K562 (cell line): ENCODE measurements around the gene SNTG2. TPM values are rescaled to one million over a fixed set of nuclear protein-coding genes. Genes with fewer than 3 reads are reported as not detected.

Experiments used
- ATAC-seq: fragments of 200-7000 bp; cut with Tn5 transposase; 3 replicates; pipeline ENCODE4 v1.9.1; 2020; ENCODE audit warnings: moderate library complexity
- BruUV-seq: library from RNA; stranded (reverse); fragments of 400-500 nt; replicated peaks from 2 replicates; lab custom pipeline; 2021; lab: Mats Ljungman, UMichigan
- CTCF ChIA-PET: fragments of 300-600 bp; formaldehyde crosslinking; extraction: SDS; loops from one replicate; lab custom pipeline; 2021; ENCODE audit warnings: low intra/inter-chr PET ratio; lab: Yijun Ruan, JAX
- POLR2A ChIA-PET: fragments of 300-600, 350-650 bp; sonication (Branson Sonifier 250); formaldehyde crosslinking; extraction: SDS; loops from one replicate; lab custom pipeline; 2021; ENCODE audit warnings: antibody characterized with exemption, inconsistent platforms; lab: Yijun Ruan, JAX
- DNase-seq, 4 experiments: peaks; one replicate each; pipeline versions ENCODE4 v3.0.0 to v3.0.0-alpha.2; 2011 to 2018; ENCODE audit warnings: low spot score in 3 of 4, mixed read lengths in 3 of 4; ENCODE audit errors: extremely low read depth in 1 of 4
- FAIRE-seq: peaks from 2 replicates; lab custom pipeline; 2011; peaks lifted over from hg19 to GRCh38; lab: Jason Lieb, UNC
- H2AFZ ChIP-seq: 2 replicates; pipeline ENCODE4 v1.6.0; 2011; ENCODE audit warnings: low read depth, low read length, control low read depth, inconsistent platforms
- H3K27ac ChIP-seq: fragments of 200-600 bp; 3 replicates; pipeline ENCODE4 v1.8.0; 2011; ENCODE audit warnings: low read depth, mild to moderate bottlenecking, control low read depth, inconsistent platforms, low read length, moderate library complexity, mixed read lengths; ENCODE audit errors: extremely low read depth
- H3K27me3 ChIP-seq, 2 experiments: fragments of 300-600 bp in 1 of 2; 2 replicates in 1 of 2; 3 replicates in 1 of 2; pipeline versions ENCODE4 v1.6.0 to v1.8.0; 2011; ENCODE audit warnings: inconsistent platforms in 2 of 2, low read length in 2 of 2, mild to moderate bottlenecking in 1 of 2, mixed read lengths in 1 of 2, moderate library complexity in 1 of 2; ENCODE audit not compliant: control insufficient read depth in 2 of 2, insufficient read depth in 2 of 2
- H3K36me3 ChIP-seq: fragments of 300-600 bp; 3 replicates; pipeline ENCODE4 v1.8.0; 2011; ENCODE audit warnings: mild to moderate bottlenecking, low read length, inconsistent platforms; ENCODE audit not compliant: control insufficient read depth, insufficient read depth
- H3K4me1 ChIP-seq, 2 experiments: fragments of 200-600 bp in 1 of 2; replicated peaks in 1 of 2; 2 replicates in 1 of 2; 3 replicates in 1 of 2; pipeline versions ENCODE4 v1.5.1 to v1.8.0; 2011; ENCODE audit warnings: inconsistent platforms in 2 of 2, low read length in 2 of 2, mild to moderate bottlenecking in 1 of 2, mixed read lengths in 1 of 2, moderate library complexity in 1 of 2; ENCODE audit not compliant: control insufficient read depth in 2 of 2, insufficient read depth in 2 of 2
- H3K4me2 ChIP-seq: 2 replicates; pipeline ENCODE4 v1.6.1; 2011; ENCODE audit warnings: low read length, control low read depth, inconsistent platforms, mixed read lengths; ENCODE audit not compliant: insufficient read depth
- H3K4me3 ChIP-seq: fragments of 200-600 bp; sonication (generic), shearing (Covaris generic); 2 replicates; pipeline ENCODE4 v1.5.1; 2016; ENCODE audit warnings: control low read depth, inconsistent platforms
- H3K79me2 ChIP-seq: fragments of 200-600 bp; 3 replicates; pipeline ENCODE4 v1.8.0; 2011; ENCODE audit warnings: low read length, inconsistent platforms; ENCODE audit not compliant: control insufficient read depth, insufficient read depth
- H3K9ac ChIP-seq, 2 experiments: 2 replicates each; pipeline versions ENCODE4 v1.6.0 to v1.6.1; 2011; ENCODE audit warnings: low read depth in 2 of 2, low read length in 2 of 2, control low read depth in 1 of 2, inconsistent platforms in 1 of 2, mild to moderate bottlenecking in 1 of 2, mixed read lengths in 1 of 2; ENCODE audit not compliant: insufficient read depth in 1 of 2
- H3K9me1 ChIP-seq: one replicate; pipeline ENCODE4 v1.6.0; 2011; ENCODE audit warnings: inconsistent platforms, mild to moderate bottlenecking, low read length, moderate library complexity; ENCODE audit not compliant: control insufficient read depth, insufficient read depth
- H3K9me3 ChIP-seq: replicated peaks from 2 replicates; pipeline ENCODE4 v1.5.1; 2011; ENCODE audit warnings: low read depth, low read length, inconsistent platforms; ENCODE audit not compliant: control insufficient read depth, insufficient read depth
- H4K20me1 ChIP-seq: replicated peaks from 2 replicates; pipeline ENCODE4 v1.6.1; 2011; ENCODE audit warnings: low read length, inconsistent platforms, mixed read lengths; ENCODE audit not compliant: control insufficient read depth, insufficient read depth
- ARNT ChIP-seq, 2 experiments: fragments of 450-650 bp; IDR thresholded peaks; 2 replicates each; pipeline ENCODE4 v1.6.1; 2016; ENCODE audit warnings: mild to moderate bottlenecking in 1 of 2
- HMGXB4 ChIP-seq: sonication (generic); formaldehyde crosslinking; IDR thresholded peaks from 2 replicates; pipeline ENCODE4 v1.8.1; 2023; ENCODE audit warnings: mild to moderate bottlenecking, missing genetic modification reagents
- KAT8 ChIP-seq: fragments of 450-650 bp; IDR thresholded peaks from 2 replicates; pipeline ENCODE4 v1.6.1; 2016; ENCODE audit warnings: low read depth, mild to moderate bottlenecking
- MCM7 ChIP-seq, 2 experiments: fragments of 450-650 bp; IDR thresholded peaks; 2 replicates each; pipeline ENCODE4 v1.6.1; 2016 to 2018
- PHTF2 ChIP-seq: fragments of 250-450 bp; sonication (Bioruptor Pico); IDR thresholded peaks from 2 replicates; pipeline ENCODE4 v1.5.0; 2021; ENCODE audit warnings: mild to moderate bottlenecking
- SMARCB1 ChIP-seq: IDR thresholded peaks from 2 replicates; pipeline ENCODE4 v1.6.1; 2011; ENCODE audit warnings: improper control_type of control experiment, low read depth; ENCODE audit not compliant: insufficient read length
- TAF1 ChIP-seq: IDR thresholded peaks from 2 replicates; pipeline ENCODE4 v1.6.1; 2011; ENCODE audit warnings: mild to moderate bottlenecking, low read length, moderate library complexity; ENCODE audit not compliant: insufficient read depth, control insufficient read depth, severe bottlenecking; ENCODE audit errors: extremely low read depth
- TAF9B ChIP-seq: fragments of 450-650 bp; IDR thresholded peaks from 2 replicates; pipeline ENCODE4 v1.6.1; 2018; ENCODE audit warnings: mild to moderate bottlenecking; ENCODE audit not compliant: partially characterized antibody
- TFAM ChIP-seq: fragments of 250-450 bp; sonication (Bioruptor Pico); conservative IDR thresholded peaks from 2 replicates; pipeline ENCODE4 v1.5.0; 2021; ENCODE audit warnings: mild to moderate bottlenecking, moderate library complexity
- YBX1 ChIP-seq: fragments of 450-650 bp; IDR thresholded peaks from 2 replicates; pipeline ENCODE4 v1.7.1; 2016; ENCODE audit warnings: mild to moderate bottlenecking
- ZBTB43 ChIP-seq: sonication (generic); formaldehyde crosslinking; IDR thresholded peaks from 2 replicates; pipeline ENCODE4 v1.8.0; 2023; ENCODE audit warnings: mild to moderate bottlenecking, missing genetic modification reagents
- ZKSCAN3 ChIP-seq: fragments of 250-450 bp; sonication (Bioruptor Pico); IDR thresholded peaks from 2 replicates; pipeline ENCODE4 v1.4.0; 2020
- ZNF408 ChIP-seq: fragments of 250-450 bp; sonication (Bioruptor Pico); IDR thresholded peaks from 2 replicates; pipeline ENCODE4 v1.4.0; 2020; ENCODE audit warnings: low read depth, mild to moderate bottlenecking, moderate library complexity
- ZNF57 ChIP-seq: fragments of 450-650 bp; formaldehyde crosslinking; IDR thresholded peaks from 2 replicates; pipeline ENCODE4 v1.4.0; 2020; ENCODE audit warnings: mild to moderate bottlenecking, moderate library complexity
- ZNF609 ChIP-seq: sonication (generic); formaldehyde crosslinking; IDR thresholded peaks from 2 replicates; pipeline ENCODE4 v1.8.1; 2023; ENCODE audit warnings: missing genetic modification reagents, mild to moderate bottlenecking, borderline replicate concordance
- ZNF75A ChIP-seq: fragments of 450-650 bp; formaldehyde crosslinking; IDR thresholded peaks from 2 replicates; pipeline ENCODE4 v1.4.0; 2020; ENCODE audit warnings: mild to moderate bottlenecking
- WGBS: fragments of 100-300 bp; shearing (Covaris generic); methylation state at CpG from one replicate; pipeline ENCODE4 v1.1.6; 2016; ENCODE audit warnings: low coverage, mixed read lengths; ENCODE audit not compliant: insufficient coverage; ENCODE audit errors: missing lambda C conversion rate; 5-methylcytosine and 5-hydroxymethylcytosine counted together
- in situ Hi-C: fragments of 300-500 bp; cut with MboI; formaldehyde crosslinking; loops from 4 replicates; pipeline ENCODE4 v1.15.0; 2018; ENCODE audit warnings: inconsistent platforms, mixed read lengths
- intact Hi-C: fragments of 100-400 bp; cut with micrococcal nuclease; formaldehyde crosslinking; loops from 2 replicates; pipeline ENCODE4 v1.14.2; 2022
- polyA plus RNA-seq, 8 experiments: library from polyadenylated mRNA; depleted of rRNA in 4 of 8; stranded (reverse) in 5 of 8; unstranded in 3 of 8; fragments of >200 nt; fragmentation: Nextera tagmentation in 2 of 8; fragmentation: Illumina TruSeq in 1 of 8; extraction: Ambion mirVana in 2 of 8; extraction: Trizol in 1 of 8; gene quantifications; 2 replicates each; pipeline versions ENCODE4 v1.2.1 to v1.2.3, GENCODE V29; 2011 to 2014; ENCODE audit warnings: inconsistent platforms in 1 of 8, missing spikeins in 1 of 8
- total RNA-seq, 7 experiments: library from RNA; depleted of rRNA in 6 of 7; stranded (reverse); fragments of >200 nt in 6 of 7; fragmentation: Illumina TruSeq in 2 of 7; extraction: Trizol in 2 of 7; gene quantifications; 2 replicates each; pipeline versions ENCODE4 v1.2.1 to v1.2.3, GENCODE V29; 2011 to 2021; ENCODE audit warnings: low replicate concordance in 1 of 7

SNTG2 gene
- total and polyA plus RNA-seq, 9 of the 15 experiments (the other 6 are each of a cell fraction or from before 2014, with no cell fraction given): not detected

GRCh38 chr2:1370461-1370860 is 419.8 kb downstream of the SNTG2 start (continued):
- no peak for TF ChIP-seq ZNF75A (CRISPR knock-in tag)
- TF ChIP-seq KAT8: no peak
- no peak for TF ChIP-seq YBX1

GRCh38 chr2:1371082-1371481 is 420.4 kb downstream of the SNTG2 start:
- H3K4me3 ChIP-seq: no peak overlapping the region
- H3K9me1 ChIP-seq: no peaks in the 10 kb centered on the region
- FAIRE-seq (no peak), ATAC-seq (no peak), DNase-seq (no peak)
- no peak overlapping the region for H3K4me2 ChIP-seq
- no peak overlapping the region for H2AFZ ChIP-seq
- under 1% methylated on average over 11 of the region's 11 CpGs for WGBS
- H3K36me3 ChIP-seq: no peaks in the 10 kb centered on the region
- no peaks in the 10 kb centered on the region for H3K9me3 ChIP-seq
- H3K79me2 ChIP-seq: no peaks in the 10 kb centered on the region
- ChIA-PET POLR2A (no interaction called here), CTCF (no interaction called here)
- no peaks in the 10 kb centered on the region for H4K20me1 ChIP-seq
- in situ Hi-C loops (no loop called here), intact Hi-C loops (no loop called here)
- H3K4me1 ChIP-seq: no peaks in the 10 kb centered on the region
- H3K9ac ChIP-seq: no peak overlapping the region
- H3K27me3 ChIP-seq: peaks cover 8 to 23% of the 10 kb centered on the region in 2 experiments; a peak in 4 of 5 replicates
- BruUV-seq: no TSS peak
- H3K27ac ChIP-seq: no peak overlapping the region
- TF ChIP-seq TAF1 (no peak), TAF9B (no peak), ZNF57 (no peak), ZKSCAN3 (CRISPR knock-in tag) (no peak), ZBTB43 (CRISPR knock-in tag) (no peak), ZNF609 (CRISPR knock-in tag) (no peak), HMGXB4 (no peak), ARNT (IDR thresholded peaks at IDR 0.05) (no peak), ZNF408 (CRISPR knock-in tag) (no peak), MCM7 (IDR thresholded peaks at IDR 0.05) (no peak), SMARCB1 (no peak), TFAM (no peak), PHTF2 (CRISPR knock-in tag) (no peak)
